Erythroblast (primary cell): Measurements from ENCODE around the gene CCDC57.
"Not testable (repeated sequence)": the region's sequence is repeated elsewhere in the genome, so short reads cannot be mapped to it uniquely, and the experiment has no call there.

ENCODE experiments used
- DNase-seq, 2 experiments: peaks; one replicate each; lab custom pipeline; 2025; lab: John Stamatoyannopoulos, UW
- GATA1 ChIP-seq: IDR thresholded peaks from 2 replicates; pipeline ENCODE4 v1.6.1; 2011; ENCODE audit warnings: low read depth, mild to moderate bottlenecking, control low read depth, low read length, moderate library complexity
- POLR2A ChIP-seq: IDR thresholded peaks from 2 replicates; pipeline ENCODE4 v1.6.1; 2011; ENCODE audit warnings: mild to moderate bottlenecking, low read length

The CCDC57 gene

GRCh38 chr17:82217120-82217529, 4.5 kb upstream of the CCDC57 start:
- TF ChIP-seq POLR2A (no peak), GATA1 (no peak)
- DNase-seq, result no peak

GRCh38 chr17:82216301-82217119, 3.9 kb upstream of the CCDC57 start:
- TF ChIP-seq POLR2A (peak; percentile 71), GATA1 (no peak)
- DNase-seq, result peak; percentile 87 to 88

- DNase-seq, result no peak
- TF ChIP-seq POLR2A (no peak), GATA1 (no peak)
Measured at GRCh38 chr17:82215972-82216300, 3.3 kb upstream of the CCDC57 start.

- TF ChIP-seq POLR2A, result no peak
- no peak for TF ChIP-seq GATA1
- DNase-seq, result peak; percentile 58 to 76
Measured at GRCh38 chr17:82215095-82215971, 2.7 kb upstream of the CCDC57 start.

GRCh38 chr17:82214012-82214628, 1.5 kb upstream of the CCDC57 start:
- TF ChIP-seq GATA1 (no peak), POLR2A (no peak)
- DNase-seq, result no peak

GRCh38 chr17:82213251-82214011, 789 bp upstream of the CCDC57 start:
- TF ChIP-seq GATA1 (no peak), POLR2A (no peak)
- DNase-seq, result peak; percentile 50 to 51

GRCh38 chr17:82210655-82211054, 2.0 kb downstream of the CCDC57 start:
- not testable (repeated sequence) for DNase-seq

- peak; percentile 87 to 90 for DNase-seq
Measured at GRCh38 chr17:82205720-82206508, 6.7 kb downstream of the CCDC57 start.

GRCh38 chr17:82204831-82205719, 7.6 kb downstream of the CCDC57 start:
- TF ChIP-seq GATA1 (no peak), POLR2A (no peak)
- DNase-seq, result peak; percentile 38 to 40

More at GRCh38 chr17:82205720-82206508, 6.7 kb downstream of the CCDC57 start:
- TF ChIP-seq GATA1, result no peak
- peak; percentile 86 for TF ChIP-seq POLR2A

GRCh38 chr17:82203920-82204319, 8.7 kb downstream of the CCDC57 start:
- TF ChIP-seq GATA1, result no peak

GRCh38 chr17:82202981-82203380, 9.7 kb downstream of the CCDC57 start:
- TF ChIP-seq POLR2A (no peak), GATA1 (no peak)
- no peak for DNase-seq

More at GRCh38 chr17:82203920-82204319, 8.7 kb downstream of the CCDC57 start:
- no peak for DNase-seq

GRCh38 chr17:82201498-82201910, 11.1 kb downstream of the CCDC57 start:
- TF ChIP-seq GATA1 (no peak), POLR2A (no peak)

More at GRCh38 chr17:82201498-82201910, 11.1 kb downstream of the CCDC57 start:
- no peak for DNase-seq
